Raji (cell line): ENCODE data around the gene IRF8.

Experiments used
- POLR2A ChIP-seq: IDR thresholded peaks from 2 replicates; pipeline ENCODE4 v1.6.1; 2011; ENCODE audit warnings: low read depth, low read length, control low read depth; ENCODE audit not compliant: insufficient read depth

The IRF8 gene

DNA sequence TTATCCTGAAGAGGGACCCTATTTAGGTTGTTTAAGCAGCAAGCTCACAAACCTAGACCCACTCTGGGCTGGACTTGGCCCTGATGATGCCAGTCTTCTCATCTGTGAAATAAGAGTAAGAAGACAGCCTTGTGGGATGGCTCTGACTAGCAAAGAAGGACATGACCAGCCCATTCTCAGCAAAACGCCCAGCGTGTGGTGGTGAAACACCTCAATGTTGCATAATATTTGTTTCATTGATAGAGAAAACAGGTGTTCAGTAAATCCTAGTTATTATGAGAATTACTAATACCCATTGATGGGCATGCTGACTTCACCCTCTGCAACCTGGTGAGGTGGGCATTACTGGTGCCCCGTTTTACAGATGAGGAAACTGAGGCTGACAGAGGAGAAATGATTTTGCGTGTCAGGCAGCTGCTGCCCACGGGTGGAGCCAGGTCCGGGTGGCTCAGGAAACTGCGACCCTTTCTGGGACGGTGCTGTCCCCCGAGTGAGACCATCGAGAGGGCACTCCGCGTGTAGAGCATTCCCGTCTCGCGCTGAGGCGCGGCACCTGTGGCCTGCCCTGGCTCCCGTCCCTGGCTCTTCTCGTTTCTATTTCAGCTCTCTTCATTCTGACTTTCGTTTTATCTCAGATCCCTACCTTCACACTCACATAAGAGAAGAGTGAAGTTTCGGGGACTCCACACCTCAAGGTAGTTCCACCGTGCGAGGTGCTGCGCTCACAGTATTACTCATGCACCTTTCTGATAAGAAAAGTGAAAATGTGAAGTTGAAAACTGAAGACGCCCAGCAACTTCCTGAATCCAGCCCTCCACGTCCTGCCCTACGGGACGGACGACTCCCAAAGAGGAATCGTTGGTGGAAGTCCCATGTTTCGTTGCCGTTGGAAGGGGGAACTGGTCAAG, 48.5 kb downstream of the IRF8 start:
- TF ChIP-seq POLR2A: no peak

DNA sequence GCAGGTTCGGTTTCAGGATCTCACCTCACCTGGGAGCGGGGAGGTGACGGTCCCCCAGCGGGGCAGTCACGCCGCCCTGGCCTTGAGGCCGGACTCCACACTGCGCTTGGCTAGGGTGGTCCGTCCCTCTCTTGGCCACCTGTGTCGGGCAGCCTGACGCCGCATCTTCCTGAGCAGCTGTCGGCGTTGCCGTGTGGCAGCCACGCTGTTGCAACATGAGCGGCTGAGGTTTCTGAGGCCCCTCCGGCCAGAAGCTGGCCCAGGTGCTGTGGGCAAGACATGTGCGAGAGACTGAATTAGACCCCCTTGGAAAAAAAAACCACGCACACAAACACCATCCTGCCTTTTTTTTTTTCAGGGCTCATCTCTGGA, 49.2 kb downstream of the IRF8 start:
- no peak for TF ChIP-seq POLR2A

DNA sequence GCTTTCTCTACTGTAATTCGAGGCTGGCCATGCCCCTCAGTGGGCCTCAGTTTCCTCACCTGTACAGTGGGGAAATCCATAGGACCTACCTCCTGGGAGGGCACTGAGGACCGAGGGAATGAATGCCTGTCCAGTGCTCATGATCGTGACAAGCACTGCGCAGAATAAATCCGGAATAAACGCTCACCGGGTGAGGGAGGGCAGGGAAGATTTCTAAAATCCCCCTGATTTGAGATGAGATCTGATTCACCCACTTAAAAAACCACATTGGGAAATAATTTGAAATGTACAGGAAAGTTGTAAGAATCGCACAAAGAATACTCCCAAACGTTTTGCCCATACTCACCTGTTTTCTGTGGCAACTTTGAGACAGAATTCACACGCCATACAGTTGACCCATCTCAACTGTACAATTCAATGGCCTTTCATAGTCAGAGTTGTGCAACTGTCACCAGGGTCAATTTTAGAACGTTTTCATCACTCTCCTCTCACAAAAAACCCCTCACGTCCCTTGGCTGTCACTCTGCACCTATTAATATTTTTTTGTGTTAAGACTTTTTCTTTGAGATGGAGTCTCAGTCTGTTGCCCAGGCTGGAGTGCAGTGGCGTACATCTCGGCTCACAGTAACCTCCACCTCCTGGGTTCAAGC, 49.8 kb downstream of the IRF8 start:
- no peak for TF ChIP-seq POLR2A

DNA sequence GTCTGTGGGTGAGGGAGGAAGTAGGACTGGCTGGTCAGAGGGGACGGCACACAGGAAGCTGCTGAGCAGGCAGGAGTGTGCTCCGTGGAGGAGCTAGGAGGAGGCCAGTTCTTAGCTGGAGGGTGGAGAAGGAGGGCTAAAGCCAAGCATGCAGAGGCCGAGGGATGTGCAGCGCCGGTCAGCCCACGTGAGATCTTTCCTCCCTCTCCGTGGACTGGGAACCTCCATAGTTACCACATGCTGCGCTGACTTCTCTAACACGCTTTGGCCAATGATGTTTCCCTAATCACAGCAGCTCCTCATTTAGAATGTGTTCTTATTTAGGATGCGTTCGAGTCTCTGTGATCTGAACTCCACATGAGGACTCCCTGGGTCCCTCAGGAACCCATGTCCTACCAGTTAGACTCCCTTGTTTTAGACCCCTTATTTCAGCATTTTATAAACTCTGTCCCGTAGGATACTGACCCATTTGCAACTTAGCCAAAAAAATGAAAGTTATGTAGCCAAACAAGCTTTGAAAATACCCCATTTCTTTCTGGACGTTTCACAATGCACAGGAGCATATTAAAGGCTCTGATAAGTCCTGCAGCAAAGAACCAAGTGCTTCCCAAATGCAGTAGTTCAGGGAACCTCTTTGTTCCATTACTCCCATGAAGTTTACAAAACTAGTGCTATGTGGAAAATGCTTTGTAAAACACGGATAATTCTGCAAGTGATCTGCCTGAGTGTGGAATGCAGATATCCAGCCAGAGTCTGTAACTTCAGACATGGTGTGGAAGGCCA, 51.4 kb downstream of the IRF8 start:
- TF ChIP-seq POLR2A: no peak

DNA sequence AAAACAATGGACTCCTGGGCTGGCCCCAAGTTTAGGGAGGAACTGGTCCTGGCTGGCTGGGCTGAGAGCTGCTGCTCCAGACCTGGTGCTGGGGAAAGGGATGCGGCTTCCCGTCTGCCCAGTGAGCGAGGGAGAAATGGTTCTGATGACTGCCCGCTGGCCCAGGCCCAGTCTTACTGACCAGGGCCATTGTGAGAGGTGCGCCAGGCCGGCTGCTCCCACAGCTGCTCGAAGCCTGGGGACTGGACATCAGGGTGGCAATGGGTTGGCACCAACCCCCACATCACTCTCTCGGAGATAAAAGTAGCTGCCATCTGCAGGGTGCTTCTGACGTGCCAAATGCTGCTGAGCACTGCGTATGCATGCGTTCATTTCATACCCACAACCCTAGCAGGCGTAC, 53.2 kb downstream of the IRF8 start:
- no peak for TF ChIP-seq POLR2A

DNA sequence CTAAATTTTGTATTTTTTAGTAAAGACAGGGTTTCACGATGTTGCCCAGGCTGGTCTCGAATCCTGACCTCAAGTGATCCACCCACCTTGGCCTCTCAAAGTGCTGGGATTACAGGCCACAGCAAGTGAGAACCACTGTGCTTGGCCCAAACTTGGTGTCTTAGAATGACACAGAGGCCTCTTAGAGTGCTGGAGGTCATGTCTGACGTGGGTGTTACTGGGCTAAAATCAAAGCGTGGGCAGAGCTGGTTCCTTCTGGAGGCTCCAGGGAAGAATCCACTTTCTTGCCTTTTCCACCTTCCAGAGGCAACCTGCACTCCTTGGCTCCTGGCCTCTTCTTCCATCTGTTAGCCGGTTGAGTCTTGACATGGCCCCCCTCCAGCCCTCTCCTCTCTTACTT, 53.8 kb downstream of the IRF8 start:
- no peak for TF ChIP-seq POLR2A

DNA sequence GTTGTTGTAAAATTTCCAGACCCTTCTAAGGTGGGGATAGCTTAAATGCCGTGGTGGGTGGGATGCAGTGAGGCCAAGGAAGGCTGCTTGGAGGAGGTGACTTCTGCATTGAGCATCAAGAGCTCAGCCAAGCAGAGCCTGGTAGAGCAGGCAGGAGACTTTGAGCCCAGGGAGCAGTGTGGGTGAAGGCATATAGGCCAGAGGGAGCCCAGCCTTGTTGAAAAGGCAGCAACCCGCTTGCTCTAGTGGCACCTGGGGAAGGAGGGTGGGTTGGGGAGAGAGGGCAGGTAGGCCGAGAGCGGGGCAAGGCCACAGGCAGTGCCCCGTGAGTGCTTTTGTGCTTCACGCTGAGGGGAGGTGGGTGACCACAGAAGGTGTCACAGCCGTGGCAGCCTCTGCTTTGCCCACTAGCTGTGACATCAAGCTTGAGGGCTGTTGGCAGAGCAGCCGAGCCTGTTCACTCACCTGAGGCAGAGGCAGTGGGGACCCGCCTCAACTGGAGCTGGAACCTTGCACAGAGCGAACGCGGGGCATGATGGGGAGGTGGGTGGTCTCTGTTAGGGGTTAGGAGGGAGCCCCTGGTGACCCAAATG, 56.1 kb downstream of the IRF8 start:
- TF ChIP-seq POLR2A: no peak

DNA sequence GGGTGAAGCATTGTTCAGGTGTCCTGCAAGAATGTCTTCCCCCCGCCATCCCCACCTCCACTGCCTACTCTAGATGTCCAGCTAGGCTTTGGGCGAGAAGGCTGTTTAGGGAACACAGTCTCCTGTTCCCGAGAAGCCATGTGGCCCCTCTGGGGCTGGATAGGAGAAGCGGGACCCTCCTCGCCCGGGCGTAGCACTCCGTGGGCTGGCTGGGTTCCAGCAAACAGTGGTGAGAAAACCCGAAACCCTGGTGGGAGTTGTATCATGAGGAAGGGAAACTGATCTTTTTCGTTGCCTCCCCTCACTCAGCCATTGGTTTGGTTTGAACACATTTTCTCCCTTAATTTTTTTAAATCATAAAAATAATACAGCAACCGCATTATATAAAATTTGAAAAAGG, 56.6 kb downstream of the IRF8 start:
- no peak for TF ChIP-seq POLR2A

DNA sequence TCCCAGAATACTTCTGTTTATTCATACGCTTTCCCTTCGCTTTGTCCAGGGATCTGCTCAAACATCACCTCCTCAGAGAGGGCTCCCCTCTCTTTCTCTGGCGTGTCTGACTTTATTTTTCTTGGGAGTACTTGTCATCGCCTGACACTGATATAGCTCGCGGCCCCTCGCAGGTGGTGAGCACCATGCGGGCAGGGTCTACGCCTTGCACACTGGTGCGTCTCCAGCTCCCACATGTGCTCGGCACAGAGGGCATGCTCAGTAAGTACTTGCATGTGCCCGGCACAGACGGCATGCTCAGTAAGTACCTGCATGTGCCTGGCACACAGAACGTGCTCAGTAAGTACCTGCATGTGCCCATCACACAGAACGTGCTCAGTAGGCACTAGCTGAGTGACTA, 57.5 kb downstream of the IRF8 start:
- TF ChIP-seq POLR2A: no peak

DNA sequence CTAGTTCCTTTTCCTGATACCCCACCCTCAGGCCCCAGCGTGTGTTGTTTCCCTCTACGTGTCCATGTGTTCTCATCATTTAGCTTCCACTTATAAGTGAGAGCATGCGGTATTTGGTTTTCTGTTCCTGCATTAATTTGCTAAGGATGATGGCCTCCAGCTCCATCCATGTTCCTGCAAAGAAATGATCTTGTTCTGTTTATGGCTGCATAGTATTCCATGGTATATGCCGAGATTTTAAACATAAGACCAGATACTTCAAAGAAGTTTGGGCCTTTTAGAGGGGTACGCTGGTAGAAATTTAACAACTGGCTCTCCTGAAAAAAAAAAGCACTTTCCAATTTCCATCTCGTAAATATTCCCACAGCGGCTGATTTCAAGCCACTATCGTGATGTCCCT, 59.8 kb downstream of the IRF8 start:
- no peak for TF ChIP-seq POLR2A

DNA sequence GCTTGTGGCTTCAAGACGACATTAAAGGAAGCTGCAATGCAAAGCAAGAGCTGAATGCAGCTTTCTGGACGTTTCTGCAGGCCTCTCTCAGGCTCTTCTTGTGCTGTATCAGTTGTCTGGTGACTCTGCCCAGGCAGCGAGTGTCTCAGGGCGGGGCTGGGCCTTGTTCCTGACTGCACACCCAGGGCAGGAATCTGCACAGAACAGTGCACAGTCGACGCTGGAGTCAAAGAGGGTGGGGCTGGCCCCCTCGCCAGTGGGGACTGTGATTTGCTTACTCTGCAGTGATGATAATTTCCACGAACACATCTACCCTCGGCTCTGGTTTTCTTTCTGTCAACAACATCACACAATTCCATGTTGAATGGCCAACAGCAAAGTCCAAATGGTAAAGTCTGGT, 60.7 kb downstream of the IRF8 start:
- TF ChIP-seq POLR2A: no peak

DNA sequence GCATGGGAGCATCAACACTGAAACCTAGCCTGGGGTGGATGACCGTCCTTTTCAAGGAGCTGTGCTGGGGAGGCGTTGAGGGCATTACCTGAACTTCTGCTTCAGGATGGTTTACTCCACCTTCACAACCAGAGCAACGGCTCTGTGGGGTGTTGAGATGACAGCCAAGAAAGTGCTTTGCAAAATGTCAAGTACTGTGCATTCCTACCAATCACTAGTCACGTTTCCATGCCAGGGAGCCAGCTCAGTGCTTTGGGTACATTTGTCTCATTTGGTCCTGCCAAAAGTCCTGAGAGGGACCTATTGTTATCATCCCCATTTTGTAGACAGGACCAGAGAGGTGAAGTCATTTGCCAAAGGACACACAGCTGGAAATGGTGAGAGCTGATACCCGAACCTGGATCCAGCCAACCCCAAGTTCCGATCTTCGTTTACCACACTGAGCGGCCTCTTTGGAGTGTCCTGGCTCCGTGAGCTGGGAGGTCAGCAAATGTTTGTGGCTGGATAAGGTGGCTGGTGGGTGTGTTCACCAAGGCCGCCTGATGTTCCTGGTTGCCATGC, 61.6 kb downstream of the IRF8 start:
- TF ChIP-seq POLR2A: no peak

DNA sequence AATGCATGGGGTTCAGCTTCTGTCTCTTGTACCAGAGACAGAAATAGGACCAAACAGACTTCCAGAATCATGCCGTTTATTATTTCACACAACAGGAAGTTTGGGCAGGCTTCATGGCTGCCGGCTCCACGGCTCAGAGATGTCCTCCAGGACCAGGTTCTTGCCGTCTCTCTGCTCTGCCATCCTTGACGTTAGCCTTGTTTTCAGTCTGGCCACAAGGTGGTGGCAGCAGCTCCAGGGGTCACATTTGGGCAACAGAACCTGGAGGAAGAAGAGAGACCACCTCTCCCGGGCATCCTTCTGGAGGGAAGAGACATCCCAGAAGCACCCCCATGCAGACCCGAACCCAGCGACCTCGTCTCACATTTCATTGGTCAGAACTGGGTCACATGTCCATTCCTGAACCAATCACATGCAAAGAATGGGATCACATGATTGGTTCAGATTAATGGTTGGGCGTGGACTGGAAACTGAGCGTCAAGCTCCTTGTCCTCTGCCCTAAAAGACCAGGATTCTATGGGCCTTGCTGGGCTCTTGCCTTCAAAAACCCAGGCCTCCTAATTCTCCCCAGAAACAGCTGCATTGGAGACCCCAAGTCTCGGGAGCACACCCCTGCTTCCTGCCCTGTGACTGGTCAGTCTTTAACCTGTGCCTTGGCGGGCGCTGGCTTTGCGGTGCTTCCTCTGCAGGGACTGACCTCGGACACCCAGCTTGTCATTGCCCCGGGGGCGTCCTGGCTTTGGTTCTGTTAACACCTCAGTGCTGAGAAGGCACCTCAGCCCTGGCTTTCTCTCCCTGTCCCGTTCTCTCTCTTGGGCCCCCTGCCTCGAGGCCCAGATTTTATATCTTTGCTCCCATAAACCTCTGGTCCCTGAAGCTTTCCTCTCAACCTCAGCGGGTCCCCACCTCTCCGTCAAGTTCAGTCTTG, 63.3 kb downstream of the IRF8 start:
- no peak for TF ChIP-seq POLR2A

DNA sequence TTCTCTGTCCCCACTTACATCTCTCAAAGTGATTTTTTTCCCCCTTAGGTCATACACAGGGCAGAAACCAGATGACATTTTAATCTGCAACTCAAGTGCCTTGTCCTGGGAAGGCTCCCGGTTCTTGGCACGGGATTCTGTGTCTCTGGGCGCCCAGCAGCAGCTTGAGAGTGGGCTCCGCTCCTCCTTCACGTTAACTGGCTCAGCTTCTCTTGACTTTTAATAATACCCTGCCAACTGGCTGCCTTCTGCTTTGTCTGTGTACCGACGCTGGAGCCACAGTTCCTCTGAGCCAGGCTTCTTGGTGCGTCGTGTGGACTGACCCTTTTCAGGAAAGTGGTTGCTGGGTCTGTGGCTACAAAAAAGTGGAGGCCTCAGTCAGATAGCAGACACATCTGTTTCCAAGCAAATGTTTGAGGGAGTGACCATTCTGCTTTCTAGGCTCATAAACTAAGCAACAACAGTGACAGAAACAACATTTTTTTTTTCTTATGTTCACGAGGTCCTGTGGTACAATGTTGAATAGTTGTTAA, 64.9 kb downstream of the IRF8 start:
- TF ChIP-seq POLR2A: no peak
